ENCODE data around the gene TACC3. TPM values are rescaled to one million over a fixed set of nuclear protein-coding genes. Genes with fewer than 3 reads are reported as not detected.

TACC3 gene
- total RNA-seq, 5 donors from 2014 or later (not counting 1 experiment from before 2014, with no cell fraction given) = 100 to 138 (median 127) TPM

DNA sequence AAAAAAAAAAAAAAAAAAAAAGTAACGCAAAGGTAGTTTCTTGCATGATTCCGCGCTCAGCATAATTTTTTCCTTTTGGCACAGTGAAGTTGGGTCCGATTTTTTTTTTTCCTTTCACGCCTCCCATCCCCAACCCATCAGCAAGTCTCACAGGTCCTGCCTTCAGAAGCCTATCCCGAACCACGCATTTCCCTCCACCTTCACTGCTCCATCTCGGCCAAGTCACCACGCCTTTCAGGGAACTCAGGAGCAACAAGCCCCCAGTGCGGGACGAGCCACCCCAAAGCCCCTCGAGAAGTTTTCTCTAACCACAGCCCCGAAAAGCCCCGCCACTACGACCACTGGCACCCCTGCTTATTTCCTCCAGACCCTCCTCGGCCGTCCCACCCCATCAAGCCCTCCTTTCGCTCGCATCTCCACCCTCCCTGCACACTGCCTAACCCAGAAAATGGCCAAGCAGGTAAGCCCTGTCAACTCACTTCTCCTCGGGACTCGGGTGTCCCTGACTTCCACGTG is 10.2 kb upstream of the TACC3 start:
- 5% methylated on average over 19 of the region's 22 CpGs for WGBS (ENCODE audit: insufficient coverage)
- no peak for ATAC-seq (replicated peaks in 1 of 4)
- Histone ChIP-seq H3K9me3 (no peaks in the 10 kb centered on the region), H3K27ac (ENCODE audit: low read length) (peak overlapping the region; percentile 73), H3K4me3 (ENCODE audit: control insufficient read depth in 1 of 2, extremely low read depth in 1 of 2, low read length in 1 of 2) (peak overlapping the region; percentile 80 to 90), H3K4me1 (ENCODE audit: control insufficient read depth in 1 of 2, extremely low read depth in 1 of 2, insufficient read depth in 2 of 2, low read length in 2 of 2) (peaks cover 14 to 60% of the 10 kb centered on the region in 2 experiments), H3K27me3 (replicated peaks in 1 of 2; ENCODE audit: control insufficient read depth in 2 of 2, extremely low read depth in 1 of 2, insufficient read depth in 2 of 2, low read length in 1 of 2) (no peaks in the 10 kb centered on the region), H3K36me3 (ENCODE audit: control insufficient read depth in 2 of 2, extremely low read depth in 1 of 2, insufficient read depth in 1 of 2, low read length in 1 of 2) (peaks cover 4 to 6% of the 10 kb centered on the region in 2 donors)
- H3K27me3 Mint-ChIP-seq = no peaks in the 10 kb centered on the region
- CTCF ChIA-PET = interaction anchor here in 1 of 2 donors (1.3 to 1.5 kb wide), 2 partner anchors 10 to 18 kb away, joined by 8 to 14 read pairs; partner anchors contain the start of genes TACC3 and TMEM129
- DNase-seq = no peak
- POLR2A ChIA-PET = interaction anchor here in 1 of 2 donors (0.9 kb wide), 1 partner anchor 12 kb away, joined by 4 read pairs; no protein-coding TSS in a partner anchor
- H3K9me3 Mint-ChIP-seq = no peaks in the 10 kb centered on the region
- H3K4me1 Mint-ChIP-seq = peaks cover 49 to 74% (median 67%) of the 10 kb centered on the region in 3 donors
- peak overlapping the region; percentile 87 to 96 (median 93) for H3K4me3 Mint-ChIP-seq
- H3K36me3 Mint-ChIP-seq = peaks cover 18% of the 10 kb centered on the region
- peak overlapping the region; percentile 90 to 93 for H3K27ac Mint-ChIP-seq

DNA sequence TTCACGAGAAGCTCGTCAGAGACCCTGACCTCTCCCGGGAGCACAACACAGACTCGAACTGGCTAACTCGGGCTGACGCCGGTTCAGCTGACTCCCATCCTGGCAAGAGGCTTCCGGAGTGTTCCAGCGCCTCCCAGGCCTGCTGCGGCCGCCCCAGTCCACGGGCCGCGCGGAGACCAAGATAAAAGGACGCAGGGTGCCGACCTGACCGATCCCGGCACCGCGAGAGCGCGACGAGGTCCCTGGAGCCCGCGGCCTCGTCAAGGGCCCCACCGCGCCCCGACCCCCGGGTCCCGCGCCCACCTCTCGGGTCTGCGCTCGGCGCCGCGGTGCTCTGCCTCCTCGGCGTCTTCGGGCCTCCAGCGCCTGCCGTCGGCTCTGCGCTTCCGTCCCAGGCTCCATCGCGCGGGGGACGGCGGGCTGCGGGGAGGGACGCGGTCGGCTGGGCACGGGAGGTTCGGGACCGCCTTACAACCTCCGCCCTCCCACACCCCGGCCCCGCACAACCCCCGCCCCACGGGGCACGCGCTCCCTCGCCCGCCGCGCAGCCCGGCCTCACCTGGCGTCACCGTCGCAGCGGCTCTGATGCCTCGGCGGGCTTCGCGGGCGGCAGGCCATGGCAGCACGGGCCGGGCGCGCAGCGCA is 9.6 kb upstream of the TACC3 start:
- ATAC-seq (replicated peaks in 1 of 4) = peak; percentile 29 to 43 (median 38)
- peak overlapping the region; percentile 87 to 96 (median 93) for H3K4me3 Mint-ChIP-seq
- 1% methylated on average over 83 of the region's 85 CpGs for WGBS (ENCODE audit: insufficient coverage)
- CTCF ChIA-PET = interaction anchor here in 1 of 2 donors (1.3 to 1.6 kb wide), 3 partner anchors 9 to 18 kb away, joined by 5 to 14 read pairs (median 8); partner anchors contain the start of genes TACC3 and TMEM129
- DNase-seq = peak in 9 of 35 experiments; percentile 9 to 53 (median 25)
- peaks cover 14% of the 10 kb centered on the region for H3K36me3 Mint-ChIP-seq
- no peaks in the 10 kb centered on the region for H3K9me3 Mint-ChIP-seq
- POLR2A ChIA-PET = interaction anchor here (0.5 to 1.0 kb wide), 7 partner anchors 8 to 75 kb away, joined by 3 to 14 read pairs (median 4); partner anchors contain the start of genes TMEM129 (in 2 of the 2) and TACC3 (in 1 of the 2)
- Histone ChIP-seq H3K36me3 (ENCODE audit: control insufficient read depth in 2 of 2, extremely low read depth in 1 of 2, insufficient read depth in 1 of 2, low read length in 1 of 2) (peaks cover 1 to 3% of the 10 kb centered on the region in 2 donors), H3K27me3 (replicated peaks in 1 of 2; ENCODE audit: control insufficient read depth in 2 of 2, extremely low read depth in 1 of 2, insufficient read depth in 2 of 2, low read length in 1 of 2) (no peaks in the 10 kb centered on the region), H3K9me3 (no peaks in the 10 kb centered on the region), H3K4me3 (ENCODE audit: control insufficient read depth in 1 of 2, extremely low read depth in 1 of 2, low read length in 1 of 2) (peak overlapping the region; percentile 80 to 90), H3K27ac (ENCODE audit: low read length) (peak overlapping the region; percentile 73), H3K4me1 (ENCODE audit: control insufficient read depth in 1 of 2, extremely low read depth in 1 of 2, insufficient read depth in 2 of 2, low read length in 2 of 2) (peaks cover 14 to 60% of the 10 kb centered on the region in 2 experiments)
- peaks cover 49 to 71% (median 65%) of the 10 kb centered on the region in 3 donors for H3K4me1 Mint-ChIP-seq
- peak overlapping the region; percentile 90 to 93 for H3K27ac Mint-ChIP-seq
- H3K27me3 Mint-ChIP-seq = no peaks in the 10 kb centered on the region

DNA sequence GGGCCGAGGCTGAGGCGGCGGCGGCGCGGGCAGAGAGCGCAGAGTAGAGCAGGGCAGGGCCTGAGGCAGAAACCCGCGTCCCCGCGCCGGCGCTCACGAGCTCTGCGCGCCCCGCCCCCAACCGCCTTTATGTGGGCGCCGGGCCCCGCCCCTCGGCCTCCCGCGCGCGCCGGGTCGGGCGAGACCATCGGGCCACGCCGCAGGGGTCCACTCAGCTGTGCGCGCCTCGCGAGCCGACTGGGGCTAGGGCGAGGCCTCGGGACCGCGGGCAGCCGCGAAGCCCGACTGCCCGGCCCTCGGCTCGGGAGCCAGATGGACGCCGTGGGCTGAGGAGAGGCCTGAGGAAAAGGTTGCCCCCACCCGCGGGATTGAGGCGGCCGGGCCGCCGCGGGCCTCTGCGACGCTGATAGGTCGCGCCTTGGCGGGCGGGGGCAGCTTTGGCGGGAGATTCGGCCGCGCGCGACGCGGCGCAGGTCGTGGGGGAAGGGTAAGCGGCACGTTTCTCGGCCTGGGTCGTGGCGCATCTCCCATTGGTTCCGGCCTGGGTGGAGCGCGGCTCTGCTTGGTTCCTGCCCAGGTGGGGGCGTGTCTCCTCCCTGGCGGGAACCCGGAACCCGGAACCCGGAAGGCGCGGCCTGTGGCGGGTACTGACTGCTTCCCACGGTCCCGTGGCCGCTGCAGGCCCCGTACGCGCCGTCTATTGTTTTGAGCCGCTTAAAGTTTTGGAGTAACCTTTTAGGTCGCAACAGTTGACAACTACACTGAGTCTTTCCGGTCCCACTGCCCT is 8.9 kb upstream of the TACC3 start, which contains the start of gene SLBP:
Gene SLBP (minus strand): TSS at position 104 of the 787 bp plus-strand sequence. CDS start 131 bp downstream, outside the sequence.
- CTCF ChIA-PET = interaction anchor here in 1 of 2 donors (1.3 to 1.6 kb wide), 3 partner anchors 9 to 19 kb away, joined by 5 to 14 read pairs (median 8); partner anchors contain the start of genes TACC3 and TMEM129
- peak; percentile 94 to 99 (median 98) for DNase-seq
- Histone ChIP-seq H3K27me3 (replicated peaks in 1 of 2; ENCODE audit: control insufficient read depth in 2 of 2, extremely low read depth in 1 of 2, insufficient read depth in 2 of 2, low read length in 1 of 2) (no peaks in the 10 kb centered on the region), H3K4me1 (ENCODE audit: control insufficient read depth in 1 of 2, extremely low read depth in 1 of 2, insufficient read depth in 2 of 2, low read length in 2 of 2) (peaks cover 14 to 65% of the 10 kb centered on the region in 2 experiments), H3K4me3 (ENCODE audit: control insufficient read depth in 1 of 2, extremely low read depth in 1 of 2, low read length in 1 of 2) (peak within 1 kb of the TSS; percentile 88 to 90), H3K9me3 (no peaks in the 10 kb centered on the region), H3K27ac (ENCODE audit: low read length) (peak within 1 kb of the TSS; percentile 73), H3K36me3 (ENCODE audit: control insufficient read depth in 2 of 2, extremely low read depth in 1 of 2, insufficient read depth in 1 of 2, low read length in 1 of 2) (peaks cover 7 to 10% of the 10 kb centered on the region in 2 donors)
- Mint-ChIP-seq H3K9me3 (no peaks in the 10 kb centered on the region), H3K27me3 (no peaks in the 10 kb centered on the region), H3K4me3 (peak within 1 kb of the TSS; percentile 96), H3K36me3 (peaks cover 14% of the 10 kb centered on the region), H3K4me1 (peaks cover 49 to 70% (median 65%) of the 10 kb centered on the region in 3 donors), H3K27ac (peak within 1 kb of the TSS; percentile 96)
- under 1% methylated on average over 93 of the region's 98 CpGs for WGBS (ENCODE audit: insufficient coverage)
- ATAC-seq (replicated peaks in 1 of 4) = peak; percentile 85 to 88 (median 87)
- POLR2A ChIA-PET = interaction anchor here (0.5 to 1.0 kb wide), 7 partner anchors 9 to 76 kb away, joined by 3 to 14 read pairs (median 4); partner anchors contain the start of genes TMEM129 (in 2 of the 2) and TACC3 (in 1 of the 2)

DNA sequence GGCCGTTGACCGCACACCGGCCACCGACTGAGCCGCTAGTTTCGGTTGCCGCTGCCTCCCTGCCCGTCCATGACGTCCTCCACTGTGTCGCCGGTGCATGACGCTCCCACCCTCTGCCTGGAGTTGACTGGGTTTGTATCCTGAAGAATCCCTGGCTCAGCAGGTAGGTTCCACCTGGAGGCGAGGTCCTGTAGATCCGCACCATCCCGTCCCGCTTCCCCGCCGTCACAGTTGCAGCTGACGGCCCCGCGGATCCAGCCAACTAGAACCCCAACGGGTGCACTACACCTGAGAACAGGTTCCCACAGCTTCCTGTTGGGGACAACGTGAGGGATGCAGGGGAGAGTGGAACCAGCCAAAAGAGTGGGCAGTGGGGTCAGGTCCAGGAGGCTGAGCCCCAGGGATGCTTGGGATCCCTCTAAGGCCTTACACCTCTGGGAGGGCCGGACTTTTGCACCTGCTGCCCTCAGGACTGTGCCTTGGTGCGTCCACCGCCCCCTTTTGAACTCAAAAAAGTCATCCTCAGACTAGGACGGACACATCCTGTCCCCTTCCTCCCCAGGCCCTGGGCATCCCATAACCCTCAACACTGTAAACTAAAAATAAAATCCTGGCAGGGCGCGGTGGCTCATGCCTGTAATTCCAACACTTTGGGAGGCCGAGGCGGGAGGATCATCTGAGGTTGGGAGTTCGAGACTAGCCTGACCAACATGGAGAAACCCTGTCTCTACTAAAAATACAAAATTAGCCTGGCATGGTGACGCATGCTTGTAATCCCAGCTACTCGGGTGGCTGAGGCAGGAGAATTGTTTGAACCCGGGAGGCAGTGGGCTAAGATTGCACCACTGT is 8.1 kb upstream of the TACC3 start:
- no peaks in the 10 kb centered on the region for H3K27me3 Mint-ChIP-seq
- Histone ChIP-seq H3K27me3 (replicated peaks in 1 of 2; ENCODE audit: control insufficient read depth in 2 of 2, extremely low read depth in 1 of 2, insufficient read depth in 2 of 2, low read length in 1 of 2) (no peaks in the 10 kb centered on the region), H3K27ac (ENCODE audit: low read length) (peak overlapping the region; percentile 73), H3K9me3 (no peaks in the 10 kb centered on the region), H3K4me3 (ENCODE audit: control insufficient read depth in 1 of 2, extremely low read depth in 1 of 2, low read length in 1 of 2) (peak overlapping the region; percentile 88 to 89), H3K4me1 (ENCODE audit: control insufficient read depth in 1 of 2, extremely low read depth in 1 of 2, insufficient read depth in 2 of 2, low read length in 2 of 2) (peaks cover 14 to 68% of the 10 kb centered on the region in 2 experiments), H3K36me3 (ENCODE audit: control insufficient read depth in 2 of 2, extremely low read depth in 1 of 2, insufficient read depth in 1 of 2, low read length in 1 of 2) (peaks cover 11 to 15% of the 10 kb centered on the region in 2 donors)
- ChIA-PET POLR2A (no interaction called here), CTCF (interaction anchor here in 1 of 2 donors (1.0 to 1.6 kb wide), 2 partner anchors 10 to 20 kb away, joined by 4 to 5 read pairs; no protein-coding TSS in a partner anchor)
- H3K36me3 Mint-ChIP-seq = peaks cover 12% of the 10 kb centered on the region
- peak in 1 of 35 experiments; percentile 25 for DNase-seq
- peaks cover 47 to 69% (median 65%) of the 10 kb centered on the region in 3 donors for H3K4me1 Mint-ChIP-seq
- H3K9me3 Mint-ChIP-seq = no peaks in the 10 kb centered on the region
- peak overlapping the region; percentile 96 for H3K27ac Mint-ChIP-seq
- H3K4me3 Mint-ChIP-seq = peak overlapping the region; percentile 96
- 9% methylated on average over 31 of the region's 35 CpGs for WGBS (ENCODE audit: insufficient coverage)
- ATAC-seq (replicated peaks in 1 of 4) = peak in 1 of 4 experiments; percentile 0

DNA sequence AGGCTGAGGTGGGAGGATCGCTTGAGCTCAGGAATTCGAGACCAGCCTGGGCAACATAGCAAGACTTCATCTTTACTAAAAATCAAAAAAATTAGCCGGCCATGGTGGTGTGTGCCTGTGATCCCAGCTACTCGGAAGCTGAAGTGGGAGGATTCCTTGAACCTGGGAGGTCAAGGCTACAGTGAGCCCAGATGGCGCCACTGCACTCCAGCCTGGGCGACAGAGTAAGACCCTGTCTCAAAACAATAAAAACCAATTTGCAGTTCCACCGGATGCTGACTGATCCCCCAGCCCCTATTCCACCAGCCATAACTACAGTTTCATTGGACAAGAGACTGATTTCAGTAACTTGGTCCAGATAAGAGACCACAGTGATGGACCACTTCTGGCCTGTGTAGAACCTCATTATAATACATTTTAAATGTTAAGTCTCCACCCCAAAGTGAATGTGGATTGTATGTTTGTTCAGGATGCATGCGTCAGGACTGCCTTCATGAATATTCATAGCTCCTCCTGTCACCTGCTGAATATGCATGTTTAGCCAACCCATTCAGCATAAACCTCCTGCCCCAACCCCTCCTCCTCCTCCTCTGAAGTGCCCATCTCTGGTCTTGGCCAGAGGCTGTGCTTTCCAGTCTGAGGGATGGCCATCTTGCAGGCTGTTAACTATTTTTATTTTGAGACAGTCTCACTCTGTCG is 6.9 kb upstream of the TACC3 start:
- no peaks in the 10 kb centered on the region for H3K9me3 ChIP-seq
- no peak overlapping the region for H3K27ac ChIP-seq (ENCODE audit: low read length)
- no peaks in the 10 kb centered on the region for H3K27me3 ChIP-seq (replicated peaks in 1 of 2; ENCODE audit: control insufficient read depth in 2 of 2, extremely low read depth in 1 of 2, insufficient read depth in 2 of 2, low read length in 1 of 2)
- CTCF ChIA-PET = interaction anchor here (0.5 to 1.0 kb wide), 4 partner anchors 10 to 1220 kb away, joined by 3 to 5 read pairs (median 4); no protein-coding TSS in a partner anchor
- no peak for ATAC-seq (replicated peaks in 1 of 4)
- peak overlapping the region; percentile 96 for H3K4me3 Mint-ChIP-seq
- peaks cover 8% of the 10 kb centered on the region for H3K36me3 Mint-ChIP-seq
- POLR2A ChIA-PET = interaction anchor here in 1 of 2 donors (0.5 kb wide), 1 partner anchor 928 kb away, joined by 3 read pairs; no protein-coding TSS in a partner anchor
- 58% methylated on average over 4 of the region's 9 CpGs for WGBS (ENCODE audit: insufficient coverage)
- peak overlapping the region; percentile 59 to 74 for H3K27ac Mint-ChIP-seq
- no peaks in the 10 kb centered on the region for H3K9me3 Mint-ChIP-seq
- H3K4me1 ChIP-seq (ENCODE audit: control insufficient read depth in 1 of 2, extremely low read depth in 1 of 2, insufficient read depth in 2 of 2, low read length in 2 of 2) = peaks cover 14 to 67% of the 10 kb centered on the region in 2 experiments
- H3K4me3 ChIP-seq (ENCODE audit: control insufficient read depth in 1 of 2, extremely low read depth in 1 of 2, low read length in 1 of 2) = no peak overlapping the region
- no peaks in the 10 kb centered on the region for H3K27me3 Mint-ChIP-seq
- peaks cover 35 to 64% (median 61%) of the 10 kb centered on the region in 3 donors for H3K4me1 Mint-ChIP-seq
- no peak for DNase-seq
- peaks cover 11 to 19% of the 10 kb centered on the region in 2 donors for H3K36me3 ChIP-seq (ENCODE audit: control insufficient read depth in 2 of 2, extremely low read depth in 1 of 2, insufficient read depth in 1 of 2, low read length in 1 of 2)
